RWPE1 (cell line): ENCODE measurements around the gene SMIM8.

Source experiments
- CTCF ChIA-PET: fragments of 350-600 bp; sonication (Branson Sonifier 250); formaldehyde crosslinking; extraction: SDS; loops from one replicate; lab custom pipeline; 2021; lab: Yijun Ruan, JAX
- POLR2A ChIA-PET: fragments of 400-600 bp; formaldehyde crosslinking; extraction: SDS; loops from one replicate; lab custom pipeline; 2020; ENCODE audit warnings: antibody characterized with exemption; ENCODE audit not compliant: low non-redundant PET; lab: Yijun Ruan, JAX
- DNase-seq: peaks from one replicate; pipeline ENCODE4 v3.0.0; 2012; ENCODE audit warnings: low spot score
- H3K27ac ChIP-seq: fragments of 450-650 bp; 2 replicates; pipeline ENCODE4 v1.5.1; 2017
- CTCF ChIP-seq: fragments of 450-650 bp; conservative IDR thresholded peaks from 2 replicates; pipeline ENCODE4 v1.5.1; 2017; ENCODE audit warnings: low read depth, mild to moderate bottlenecking

Gene SMIM8

GRCh38 chr6:87356181-87356580, 33.8 kb downstream of the SMIM8 start:
- no peak overlapping the region for H3K27ac ChIP-seq
- ChIA-PET CTCF (no interaction called here), POLR2A (no interaction called here)
- no peak for DNase-seq
- TF ChIP-seq CTCF = no peak

DNA sequence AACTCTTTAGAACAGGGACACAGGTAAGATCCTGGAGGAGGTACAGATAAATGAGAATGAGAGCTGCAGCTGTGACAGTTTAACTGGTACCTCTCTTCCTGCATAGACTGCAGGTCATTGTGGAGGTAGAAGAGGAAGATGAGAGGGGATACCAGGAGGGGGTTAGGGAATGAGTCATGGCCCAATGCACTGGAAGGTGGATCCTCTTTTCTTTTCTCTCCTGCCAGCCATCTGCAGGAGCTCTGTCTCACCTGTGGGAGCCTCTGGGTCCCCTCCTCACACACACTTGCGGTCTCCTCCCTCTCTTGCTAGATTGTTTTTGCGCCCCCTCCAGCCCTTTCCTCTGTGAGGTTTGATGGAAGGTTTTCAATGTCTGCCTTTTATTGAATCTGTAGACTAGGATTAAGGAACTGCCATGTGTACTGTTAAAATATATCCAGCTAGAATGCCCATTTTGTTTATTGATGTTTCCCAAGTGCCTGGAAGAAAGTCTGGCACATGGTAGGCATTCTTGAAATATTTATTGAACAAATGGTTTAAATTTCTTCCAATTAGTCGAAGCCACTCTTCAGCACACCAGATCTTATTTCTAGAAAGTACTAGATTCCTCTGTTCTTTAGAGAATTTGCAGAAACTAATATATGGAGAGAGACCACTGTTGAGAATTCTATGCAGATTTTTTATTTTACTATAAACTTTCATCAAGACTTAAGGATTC, 35.2 kb downstream of the SMIM8 start:
- ChIA-PET CTCF (no interaction called here), POLR2A (no interaction called here)
- H3K27ac ChIP-seq = no peak overlapping the region
- DNase-seq = no peak
- no peak for TF ChIP-seq CTCF

DNA sequence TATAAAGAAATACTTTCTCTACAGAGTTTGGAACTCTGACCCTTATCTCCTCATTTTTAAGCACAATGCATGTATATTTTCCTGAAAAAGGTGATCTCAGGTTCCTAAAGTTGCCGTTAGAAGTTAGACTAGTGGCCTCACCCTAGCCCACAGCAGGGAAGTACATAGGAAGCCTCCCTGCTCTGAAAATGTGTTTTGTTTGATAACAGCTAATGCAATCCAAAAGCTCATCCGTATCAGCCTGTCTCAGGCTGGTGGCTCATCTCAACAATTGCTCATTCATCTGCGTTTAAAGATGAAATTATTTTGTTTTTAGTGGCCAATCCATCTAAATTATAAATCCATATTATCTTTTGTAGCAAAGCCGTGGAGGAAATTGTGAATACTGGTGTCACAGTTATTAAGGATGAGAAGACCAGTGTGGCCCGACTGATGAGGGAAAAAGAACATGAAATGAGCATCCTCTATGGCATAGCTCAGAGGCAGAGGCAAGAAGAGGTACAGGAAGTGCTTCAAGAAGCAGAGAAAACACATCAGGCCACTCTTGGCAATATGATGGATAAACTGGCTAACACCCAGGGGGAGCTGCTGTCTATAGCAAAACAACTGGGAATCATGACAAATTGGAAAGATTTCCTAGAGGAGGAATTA, 42.3 kb downstream of the SMIM8 start:
- CTCF ChIA-PET = interaction anchor here (0.7 kb wide), 1 partner anchor 33 kb away, joined by 4 read pairs; no protein-coding TSS in a partner anchor
- POLR2A ChIA-PET = no interaction called here
- no peak for DNase-seq
- no peak overlapping the region for H3K27ac ChIP-seq
- no peak for TF ChIP-seq CTCF

DNA sequence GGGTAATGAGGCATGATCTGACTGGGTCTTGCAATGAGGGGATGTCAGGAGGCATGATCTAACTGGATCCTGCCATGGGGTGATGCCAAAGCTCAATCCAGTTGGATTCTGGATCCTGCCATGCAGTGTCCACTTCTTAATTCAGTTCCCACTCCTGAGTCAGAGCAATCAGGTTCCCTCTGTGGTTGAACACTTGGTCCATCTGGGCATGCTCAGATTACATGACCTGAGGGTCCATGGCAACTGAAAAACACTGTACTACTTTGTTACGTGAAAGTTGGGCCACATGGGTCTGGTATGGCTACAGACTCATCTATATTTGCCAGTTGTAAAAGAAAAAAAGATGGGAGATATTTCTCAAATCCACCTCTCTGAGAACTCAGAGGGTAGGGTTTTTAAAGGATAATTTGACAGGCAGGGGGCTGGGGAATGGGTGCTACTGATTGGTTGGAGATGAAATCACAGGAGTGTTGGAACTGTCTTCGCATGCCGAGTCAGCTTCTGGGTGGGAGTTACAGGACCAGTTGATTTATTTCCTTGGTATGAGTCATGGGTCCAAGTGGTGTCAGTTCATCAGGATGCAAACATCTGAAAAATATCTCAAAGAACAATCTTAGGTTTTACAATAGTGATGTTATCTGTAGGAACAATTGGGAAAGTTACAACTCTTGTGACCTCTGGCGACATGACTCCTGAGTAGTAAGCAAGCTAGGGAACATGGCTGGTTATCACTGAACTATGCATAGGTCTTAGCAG, 43.9 kb downstream of the SMIM8 start:
- DNase-seq = no peak
- CTCF ChIA-PET = interaction anchor here (0.5 to 0.6 kb wide), 2 partner anchors 633 to 667 kb away, joined by 3 read pairs; no protein-coding TSS in a partner anchor
- H3K27ac ChIP-seq = no peak overlapping the region
- POLR2A ChIA-PET = no interaction called here
- TF ChIP-seq CTCF = no peak

DNA sequence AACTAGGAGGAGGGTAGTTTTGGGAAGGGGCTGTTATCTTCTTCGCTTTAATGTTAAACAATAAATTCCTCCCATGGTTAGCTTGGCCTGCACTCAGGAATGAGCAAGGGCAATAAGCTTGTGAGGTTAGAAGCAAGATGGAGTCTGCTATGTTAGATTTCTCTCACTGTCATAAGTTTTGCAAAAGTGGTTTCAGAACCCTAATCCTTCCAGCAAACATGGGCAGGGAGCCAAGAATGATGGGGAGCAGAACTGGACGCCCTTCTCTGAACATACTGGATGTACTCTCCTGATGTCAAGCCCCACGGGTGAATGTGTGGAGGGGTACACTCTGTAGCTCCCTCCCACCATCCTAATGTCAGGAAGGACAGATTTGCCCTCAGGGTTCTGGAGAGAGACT, 44.5 kb downstream of the SMIM8 start:
- CTCF ChIA-PET = interaction anchor here (0.5 kb wide), 1 partner anchor 632 kb away, joined by 3 read pairs; no protein-coding TSS in a partner anchor
- TF ChIP-seq CTCF = no peak
- POLR2A ChIA-PET = no interaction called here
- DNase-seq = no peak
- no peak overlapping the region for H3K27ac ChIP-seq

GRCh38 chr6:87373377-87373776, 51.0 kb downstream of the SMIM8 start:
- ChIA-PET POLR2A (no interaction called here), CTCF (no interaction called here)
- TF ChIP-seq CTCF = no peak
- no peak overlapping the region for H3K27ac ChIP-seq
- no peak for DNase-seq
